GM12874 (cell line): ENCODE results near the gene TTC23L.

ENCODE experiments used
- CTCF ChIP-seq: IDR thresholded peaks from 2 replicates; pipeline ENCODE4 v1.5.1; 2011; ENCODE audit warnings: low read depth, mild to moderate bottlenecking, control low read depth, low read length, moderate library complexity; ENCODE audit not compliant: insufficient read depth

Gene TTC23L

DNA sequence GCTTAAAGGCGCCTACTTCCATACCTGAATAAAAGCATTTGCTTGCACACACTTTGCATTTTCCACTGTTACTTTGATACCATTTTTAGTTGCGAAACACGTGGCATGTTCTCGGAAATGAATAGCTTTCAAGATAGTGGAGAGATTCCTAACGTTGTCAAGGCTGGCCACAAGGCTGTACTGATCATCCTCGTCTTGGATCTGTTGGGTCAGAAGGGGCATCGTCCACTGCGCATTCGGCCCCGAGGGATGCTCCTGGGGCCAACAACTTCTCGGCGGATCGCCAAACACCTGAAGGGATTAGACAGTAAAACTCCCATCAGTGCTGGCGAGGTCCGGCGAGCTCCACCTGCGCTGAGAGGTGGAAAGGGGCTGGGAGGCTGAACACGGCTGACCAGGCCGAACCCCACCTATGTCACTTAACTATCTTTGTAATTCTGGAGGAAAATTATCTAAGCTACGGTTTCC, 75.7 kb downstream of the TTC23L start:
- no peak for TF ChIP-seq CTCF

- TF ChIP-seq CTCF: no peak
Measured at GRCh38 chr5:34915139-34915855, 76.3 kb downstream of the TTC23L start, which contains the start of the genes BRIX1 and RAD1. Gene BRIX1, plus strand, starts transcription at chr5:34915711. Its CDS starts 28 bp downstream, at chr5:34915739. Gene RAD1, minus strand, starts transcription at chr5:34915504. Its CDS starts 612 bp downstream, at chr5:34914892.

- no peak for TF ChIP-seq CTCF
Measured at GRCh38 chr5:34915856-34916192, 76.9 kb downstream of the TTC23L start.

DNA sequence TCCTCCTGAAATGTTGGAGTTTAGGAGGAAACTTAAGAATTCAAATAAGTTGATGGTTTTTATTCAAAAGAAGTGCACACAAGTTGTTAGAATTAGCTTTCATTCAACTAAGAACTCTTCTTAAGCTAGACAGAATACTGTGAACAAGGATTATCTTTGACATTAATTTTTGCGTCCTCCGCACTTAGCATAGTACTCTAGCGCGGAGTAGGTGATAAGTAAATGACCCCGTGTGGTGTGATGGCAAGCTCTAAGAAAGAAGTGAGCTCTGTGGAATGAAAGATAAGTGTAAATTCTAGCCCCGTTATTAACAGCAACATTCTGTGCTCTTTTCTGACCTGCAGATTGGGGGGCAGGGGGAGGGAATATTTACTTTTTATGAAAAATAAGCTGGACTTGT, 77.6 kb downstream of the TTC23L start:
- no peak for TF ChIP-seq CTCF

- TF ChIP-seq CTCF: no peak
Measured at GRCh38 chr5:34918025-34918424, 79.1 kb downstream of the TTC23L start.

DNA sequence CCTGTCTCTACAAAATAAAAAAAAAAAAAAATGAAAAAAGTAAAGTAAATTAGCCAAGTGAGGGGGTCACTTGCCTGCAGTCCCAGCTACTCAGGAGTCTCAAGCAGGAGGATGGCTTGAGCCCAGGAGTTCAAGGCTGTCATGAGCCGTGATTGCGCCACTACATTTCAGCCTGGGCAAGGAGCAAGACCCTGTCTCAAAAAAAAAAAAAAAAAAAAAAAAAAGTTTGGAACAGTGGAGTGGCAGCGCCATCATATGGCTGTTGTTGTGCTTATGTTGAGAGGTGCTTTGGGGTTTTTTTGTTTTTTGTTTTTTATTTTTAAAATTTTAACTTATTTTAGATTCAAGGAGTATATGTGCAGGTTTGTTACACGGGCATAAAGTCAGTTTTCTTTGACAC, 80.1 kb downstream of the TTC23L start:
- TF ChIP-seq CTCF: no peak

DNA sequence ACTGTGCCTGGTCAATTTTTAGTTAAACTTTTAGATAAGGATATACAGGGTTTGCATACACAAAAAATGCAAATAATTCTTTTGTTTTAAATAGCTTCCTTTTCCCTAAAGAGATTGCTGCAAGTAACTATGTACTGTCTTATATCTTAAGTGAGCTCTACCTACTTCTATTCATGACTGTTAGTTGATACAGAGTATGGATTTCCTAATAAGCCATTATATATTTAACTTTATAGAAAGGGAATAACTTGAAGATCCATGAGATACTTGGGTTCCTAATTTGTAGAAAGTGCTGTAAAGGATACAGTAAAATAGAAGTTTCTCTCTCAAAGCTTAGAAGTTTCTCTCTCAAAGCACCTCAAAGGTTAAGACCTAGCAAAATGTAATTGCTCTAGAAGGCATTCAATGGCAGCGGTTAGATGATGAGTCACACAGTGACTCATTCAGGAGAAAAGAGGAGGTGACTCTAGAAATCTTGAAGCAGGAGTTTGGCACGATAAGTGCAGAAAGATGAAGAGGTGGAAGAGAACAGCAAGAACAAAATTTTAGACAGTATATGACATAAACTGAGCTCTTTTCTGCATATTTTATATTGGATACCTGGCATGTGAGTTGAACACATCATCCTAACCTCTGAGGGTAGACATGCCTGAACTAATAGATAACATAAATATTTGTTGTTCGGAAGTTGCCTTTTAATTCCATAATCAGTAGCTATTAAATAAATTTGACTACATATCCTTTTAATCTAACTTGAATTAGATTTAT, 84.9 kb downstream of the TTC23L start:
- TF ChIP-seq CTCF: no peak
